GM12874 (cell line): ENCODE data around the gene PRKCH.

Experiments
- CTCF ChIP-seq: IDR thresholded peaks from 2 replicates; pipeline ENCODE4 v1.5.1; 2011; ENCODE audit warnings: low read depth, mild to moderate bottlenecking, control low read depth, low read length, moderate library complexity; ENCODE audit not compliant: insufficient read depth

The PRKCH gene

DNA sequence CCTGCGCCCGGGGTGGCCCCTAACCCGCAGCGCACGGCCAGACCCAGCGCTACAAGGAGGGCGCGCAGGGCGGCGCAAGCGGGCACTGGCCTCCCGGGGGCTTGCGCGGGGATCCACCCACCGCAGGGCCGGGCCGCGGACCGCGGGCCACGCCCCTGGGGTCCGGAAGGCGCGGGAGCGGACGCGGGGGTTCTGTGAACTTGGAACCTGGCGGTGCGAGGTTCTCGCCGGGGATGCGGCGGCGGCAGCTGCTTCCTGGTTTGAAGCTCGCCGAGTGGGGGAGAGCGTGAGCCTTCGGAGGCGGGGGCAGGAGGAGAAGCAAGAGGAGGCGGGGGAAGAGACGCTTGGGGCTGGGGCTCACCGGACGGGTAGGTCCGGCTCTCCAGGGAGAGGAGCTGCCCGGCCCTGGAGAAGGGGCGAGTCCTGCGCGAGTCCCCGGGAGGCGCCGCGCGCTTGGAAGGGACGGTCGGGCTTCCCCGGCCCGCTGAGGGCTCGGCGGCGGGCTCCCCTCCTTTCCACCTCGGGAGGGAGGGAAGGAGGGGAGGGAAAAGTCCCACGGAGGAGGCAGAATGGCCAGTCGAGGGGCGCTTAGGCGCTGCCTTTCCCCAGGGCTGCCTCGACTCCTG is at the start of gene PRKCH:
Gene PRKCH (plus strand): TSS at position 195 of the 626 bp plus-strand sequence. CDS start 523 bp downstream, outside the sequence.
- TF ChIP-seq CTCF: peak; percentile 23; the same call in 1 of the 2 replicates

- no peak for TF ChIP-seq CTCF
Observed at GRCh38 chr14:61277232-61277631, 44.1 kb upstream of the PRKCH start.

DNA sequence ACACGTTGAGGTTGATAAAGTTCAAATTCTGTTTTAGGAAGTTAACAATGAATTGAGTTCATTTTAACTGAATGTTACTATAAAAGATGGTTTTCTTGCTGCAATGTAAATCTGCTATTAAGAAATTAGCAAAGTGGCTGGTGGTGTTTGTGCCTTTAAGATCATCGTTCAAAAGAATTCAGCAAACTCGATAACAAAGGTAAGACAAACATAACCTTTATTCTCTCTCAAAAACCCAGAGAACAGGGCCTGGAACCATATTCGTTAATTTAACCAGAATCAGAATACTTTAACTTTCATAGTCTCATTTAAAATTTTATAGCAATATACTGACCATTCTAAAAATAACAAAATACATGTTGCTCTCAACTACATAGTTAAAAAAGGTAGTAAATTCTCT is 43.6 kb upstream of the PRKCH start:
- TF ChIP-seq CTCF: no peak

- TF ChIP-seq CTCF: no peak
Observed at GRCh38 chr14:61279082-61279481, 42.3 kb upstream of the PRKCH start.

- TF ChIP-seq CTCF: no peak
Observed at GRCh38 chr14:61280092-61280525, 41.3 kb upstream of the PRKCH start.

GRCh38 chr14:61280526-61281185 is 40.7 kb upstream of the PRKCH start:
- TF ChIP-seq CTCF: peak; percentile 58

DNA sequence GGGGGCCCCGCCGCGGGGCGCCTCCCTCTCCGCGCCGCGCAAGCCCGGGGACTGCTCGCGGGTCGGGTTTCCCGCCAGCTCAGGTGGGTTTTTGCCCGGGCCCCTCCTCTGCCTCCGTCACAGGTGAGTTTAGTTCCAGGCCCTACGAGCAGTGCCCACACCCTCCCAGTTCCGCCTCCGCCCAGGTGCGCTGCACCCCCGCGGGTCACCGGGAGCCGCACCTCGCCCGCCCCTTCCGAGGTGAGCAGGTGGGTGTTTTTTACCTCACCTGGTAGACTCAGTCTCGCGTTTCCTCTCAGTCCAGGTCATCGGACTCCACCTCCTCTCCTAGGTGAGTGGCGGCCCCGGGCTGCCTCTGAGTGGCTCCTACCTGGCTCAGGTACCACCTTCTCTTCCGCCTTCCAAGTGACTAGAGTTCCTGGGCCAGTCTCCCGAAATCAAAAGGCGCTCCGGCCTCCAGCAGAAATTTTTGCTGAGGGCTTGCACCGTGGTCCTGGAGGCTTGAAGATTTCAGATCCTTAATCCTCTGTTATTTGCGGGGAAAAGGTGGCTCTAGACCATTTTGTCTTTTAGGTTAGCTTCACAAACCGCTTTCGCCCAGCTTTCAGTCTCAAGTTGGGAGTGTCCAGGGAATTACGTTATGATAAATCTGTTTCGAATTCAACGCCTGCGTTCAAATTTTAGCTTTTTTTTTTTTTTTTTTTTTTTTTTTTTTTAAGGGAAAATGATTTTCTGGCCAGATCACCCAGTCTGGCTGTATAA is 40.0 kb upstream of the PRKCH start, which contains the start of gene TMEM30B:
Gene TMEM30B (minus strand): TSS at position 153 of the 762 bp plus-strand sequence. CDS start 191 bp downstream, outside the sequence.
- no peak for TF ChIP-seq CTCF
